ENCODE measurements around the gene IL17RE. TPM values are rescaled to one million over a fixed set of nuclear protein-coding genes. Genes with fewer than 3 reads are reported as not detected.
"Not testable (repeated sequence)": the region's sequence is repeated elsewhere in the genome, so short reads cannot be mapped to it uniquely, and the experiment has no call there.

The IL17RE gene
- total and polyA plus RNA-seq, 7 donors: 0.07 to 1.1 (median 0.75) TPM

- no peaks in the 10 kb centered on the region for H3K4me1 ChIP-seq
- ATAC-seq: peak in 2 of 4 donors; percentile 37 to 48
Measured at GRCh38 chr3:9866639-9867038, 36.0 kb upstream of the IL17RE start.

DNA sequence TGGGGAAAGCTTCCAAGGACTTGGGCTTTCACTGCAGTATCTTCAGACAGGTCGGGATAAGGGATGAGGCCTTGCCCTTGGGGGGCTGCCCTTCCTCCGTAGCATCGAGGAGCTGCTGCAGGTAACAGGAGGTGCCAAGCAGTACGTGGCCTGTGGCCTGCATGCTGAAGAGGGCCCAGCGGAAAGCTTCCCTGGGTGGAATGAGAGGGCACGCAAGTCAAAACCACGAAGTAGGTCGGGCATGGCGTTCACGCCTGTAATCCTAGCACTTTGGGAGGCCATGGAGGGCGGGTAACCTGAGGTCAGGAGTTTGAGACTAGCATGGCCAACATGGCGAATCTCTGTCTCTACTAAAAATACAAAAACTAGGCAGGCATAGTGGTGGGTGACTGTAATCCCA lies 35.5 kb upstream of the IL17RE start:
- TF ChIP-seq, protein P1, sequence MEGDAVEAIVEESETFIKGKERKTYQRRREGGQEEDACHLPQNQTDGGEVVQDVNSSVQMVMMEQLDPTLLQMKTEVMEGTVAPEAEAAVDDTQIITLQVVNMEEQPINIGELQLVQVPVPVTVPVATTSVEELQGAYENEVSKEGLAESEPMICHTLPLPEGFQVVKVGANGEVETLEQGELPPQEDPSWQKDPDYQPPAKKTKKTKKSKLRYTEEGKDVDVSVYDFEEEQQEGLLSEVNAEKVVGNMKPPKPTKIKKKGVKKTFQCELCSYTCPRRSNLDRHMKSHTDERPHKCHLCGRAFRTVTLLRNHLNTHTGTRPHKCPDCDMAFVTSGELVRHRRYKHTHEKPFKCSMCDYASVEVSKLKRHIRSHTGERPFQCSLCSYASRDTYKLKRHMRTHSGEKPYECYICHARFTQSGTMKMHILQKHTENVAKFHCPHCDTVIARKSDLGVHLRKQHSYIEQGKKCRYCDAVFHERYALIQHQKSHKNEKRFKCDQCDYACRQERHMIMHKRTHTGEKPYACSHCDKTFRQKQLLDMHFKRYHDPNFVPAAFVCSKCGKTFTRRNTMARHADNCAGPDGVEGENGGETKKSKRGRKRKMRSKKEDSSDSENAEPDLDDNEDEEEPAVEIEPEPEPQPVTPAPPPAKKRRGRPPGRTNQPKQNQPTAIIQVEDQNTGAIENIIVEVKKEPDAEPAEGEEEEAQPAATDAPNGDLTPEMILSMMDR (IDR thresholded peaks at IDR 0.05): no peak
- Histone ChIP-seq H3K27ac (no peak overlapping the region), H3K4me3 (no peak overlapping the region), H3K4me1 (no peaks in the 10 kb centered on the region), H3K9me3 (no peaks in the 10 kb centered on the region), H3K36me3 (ENCODE audit: insufficient read depth in 1 of 2, low read depth in 1 of 2) (no peaks in the 10 kb centered on the region), H3K27me3 (ENCODE audit: insufficient read depth in 3 of 3, low read length in 2 of 3) (no peaks in the 10 kb centered on the region)
- ATAC-seq (no peak), DNase-seq (no peak)
- intact Hi-C loops (cut with DNase I): loop anchor here in 1 of 2 donors (10.0 kb wide), 1 partner anchor 48 kb away; the partner anchor contains the start of gene IL17RC
- 85 to 93% (median 89%) methylated on average over 12 of the region's 12 CpGs for WGBS, 3 donors

More at GRCh38 chr3:9866639-9867038, 36.0 kb upstream of the IL17RE start:
- Histone ChIP-seq H3K27me3 (ENCODE audit: insufficient read depth in 3 of 3, low read length in 2 of 3) (no peaks in the 10 kb centered on the region), H3K4me3 (no peak overlapping the region), H3K36me3 (ENCODE audit: insufficient read depth in 1 of 2, low read depth in 1 of 2) (no peaks in the 10 kb centered on the region), H3K27ac (no peak overlapping the region), H3K9me3 (no peaks in the 10 kb centered on the region)
- intact Hi-C loops (cut with DNase I): loop anchor here in 1 of 2 donors (10.0 kb wide), 1 partner anchor 48 kb away; the partner anchor contains the start of gene IL17RC
- TF ChIP-seq, protein P1 (IDR thresholded peaks at IDR 0.05): no peak
- no peak for DNase-seq
- WGBS, 3 donors: 67 to 79% (median 71%) methylated on average over 7 to 8 of the region's 8 CpGs

DNA sequence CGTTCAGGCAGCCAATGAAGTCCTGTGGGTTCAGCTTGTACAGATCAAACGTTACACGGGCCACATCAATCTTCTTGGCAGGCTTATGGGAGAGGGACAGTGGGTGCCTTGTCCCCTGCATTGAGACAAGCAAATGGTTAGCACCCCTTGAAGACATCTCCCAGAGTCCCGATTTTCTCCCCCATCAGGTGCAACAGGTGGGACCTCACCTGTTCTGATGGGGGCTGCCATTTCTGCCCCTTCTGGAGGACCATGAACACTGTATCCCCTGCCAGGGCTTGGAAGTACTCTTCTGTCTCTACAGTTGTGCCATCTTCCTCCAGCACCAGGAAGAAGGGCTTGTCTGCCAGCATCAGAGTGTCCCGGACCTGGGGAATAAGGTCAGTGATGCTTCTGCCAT lies 32.7 kb upstream of the IL17RE start:
- TF ChIP-seq, protein P1 (IDR thresholded peaks at IDR 0.05): no peak
- 57 to 65% (median 62%) methylated on average over 4 to 5 of the region's 5 CpGs for WGBS, 3 donors

GRCh38 chr3:9870978-9871377 lies 31.7 kb upstream of the IL17RE start:
- WGBS, 3 donors: 48 to 95% (median 53%) methylated on average over 1 of the region's 1 CpG

More for the DNA sequence above, 32.7 kb upstream of the IL17RE start:
- H3K4me1 ChIP-seq: no peaks in the 10 kb centered on the region
- no peaks in the 10 kb centered on the region for H3K27me3 ChIP-seq (ENCODE audit: insufficient read depth in 3 of 3, low read length in 2 of 3)
- H3K36me3 ChIP-seq (ENCODE audit: insufficient read depth in 1 of 2, low read depth in 1 of 2): no peaks in the 10 kb centered on the region
- no peak for ATAC-seq
- no peaks in the 10 kb centered on the region for H3K9me3 ChIP-seq
- no peak overlapping the region for H3K4me3 ChIP-seq
- no peak for DNase-seq
- no peak overlapping the region for H3K27ac ChIP-seq
- intact Hi-C loops (cut with DNase I): loop anchor here in 1 of 2 donors (10.0 kb wide), 1 partner anchor 45 kb away; the partner anchor contains the start of gene IL17RC

DNA sequence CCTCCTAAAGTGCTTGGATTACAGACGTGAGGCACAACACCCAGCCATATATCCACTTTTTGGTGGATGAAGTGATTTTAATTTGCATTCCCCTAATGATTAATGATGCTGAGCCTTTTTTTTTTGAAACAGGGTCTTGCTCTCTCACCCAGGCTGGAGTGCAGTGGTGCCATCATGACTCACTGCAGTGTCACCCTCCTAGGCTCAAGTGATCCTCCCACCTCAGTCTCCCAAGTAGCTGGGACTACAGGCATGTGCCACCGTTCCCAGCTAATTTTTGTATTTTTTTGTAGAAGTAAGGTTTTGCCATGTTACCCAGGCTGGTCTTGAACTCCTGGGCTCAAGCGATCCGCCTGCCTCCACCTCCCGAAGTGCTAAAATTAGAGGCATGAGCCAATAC lies 30.6 kb upstream of the IL17RE start:
- H3K4me1 ChIP-seq; H3K4me3 ChIP-seq; DNase-seq; H3K36me3 ChIP-seq (ENCODE audit: insufficient read depth in 1 of 2, low read depth in 1 of 2); intact Hi-C loops (cut with DNase I); H3K27me3 ChIP-seq (ENCODE audit: insufficient read depth in 3 of 3, low read length in 2 of 3); ATAC-seq; H3K27ac ChIP-seq; H3K9me3 ChIP-seq: not testable (repeated sequence)
- 91 to 99% (median 92%) methylated on average over 5 of the region's 5 CpGs for WGBS, 3 donors

More at GRCh38 chr3:9870978-9871377, 31.7 kb upstream of the IL17RE start:
- ATAC-seq (no peak), DNase-seq (no peak)
- TF ChIP-seq, protein P1 (IDR thresholded peaks at IDR 0.05): no peak
- H3K4me3 ChIP-seq: no peak overlapping the region
- intact Hi-C loops (cut with DNase I): no loop called here
- no peaks in the 10 kb centered on the region for H3K27me3 ChIP-seq (ENCODE audit: insufficient read depth in 3 of 3, low read length in 2 of 3)
- no peak overlapping the region for H3K27ac ChIP-seq
- no peaks in the 10 kb centered on the region for H3K9me3 ChIP-seq
- no peaks in the 10 kb centered on the region for H3K36me3 ChIP-seq (ENCODE audit: insufficient read depth in 1 of 2, low read depth in 1 of 2)
- no peaks in the 10 kb centered on the region for H3K4me1 ChIP-seq

Data from psoas muscle (tissue), 8 donors.